Kidney (tissue), 14 donors: ENCODE measurements around the gene SLX4IP. TPM values are rescaled to one million over a fixed set of nuclear protein-coding genes. Genes with fewer than 3 reads are reported as not detected.

Experiments
- DNase-seq, 5 donors: peaks; one replicate each; pipeline ENCODE4 v3.0.0-alpha.2; 2013 to 2020
- FAIRE-seq: peaks from 2 replicates; lab custom pipeline; 2012; peaks lifted over from hg19 to GRCh38; lab: Jason Lieb, UNC
- H3K27ac ChIP-seq, 2 donors: one replicate each; pipeline ENCODE4 v1.7.0; 2013; ENCODE audit warnings: low read depth in 2 of 2, low read length in 2 of 2, inconsistent platforms in 1 of 2
- H3K27me3 ChIP-seq: one replicate; pipeline ENCODE4 v1.7.1; 2013; ENCODE audit warnings: low read length, inconsistent platforms; ENCODE audit not compliant: control insufficient read depth, insufficient read depth
- H3K36me3 ChIP-seq, 3 donors: one replicate each; pipeline versions ENCODE4 v1.7.0 to v1.7.1; 2013; ENCODE audit warnings: low read length in 3 of 3, control low read depth in 1 of 3, inconsistent platforms in 1 of 3; ENCODE audit not compliant: insufficient read depth in 3 of 3, control insufficient read depth in 2 of 3
- H3K4me1 ChIP-seq, 3 donors: one replicate each; pipeline versions ENCODE4 v1.7.0 to v1.7.1; 2013; ENCODE audit warnings: low read length in 3 of 3, inconsistent platforms in 1 of 3, low read depth in 1 of 3; ENCODE audit not compliant: control insufficient read depth in 2 of 3, insufficient read depth in 2 of 3
- H3K4me3 ChIP-seq, 3 donors: one replicate each; pipeline versions ENCODE4 v1.7.0 to v1.8.1; 2013; ENCODE audit warnings: low read length in 3 of 3, control low read depth in 1 of 3, inconsistent platforms in 1 of 3
- H3K9ac ChIP-seq, 3 donors: one replicate each; pipeline versions ENCODE4 v1.7.0 to v1.7.1; 2013; ENCODE audit warnings: low read length in 3 of 3, control low read depth in 1 of 3, inconsistent platforms in 1 of 3
- H3K9me3 ChIP-seq, 3 donors: one replicate each; pipeline versions ENCODE4 v1.7.0 to v1.7.1; 2013; ENCODE audit warnings: low read length in 3 of 3, control low read depth in 1 of 3, inconsistent platforms in 1 of 3; ENCODE audit not compliant: control insufficient read depth in 2 of 3, insufficient read depth in 1 of 3
- intact Hi-C: fragments of 100-400 bp; cut with DNase I; formaldehyde crosslinking; loops from one replicate; pipeline ENCODE4 v1.11.1; 2022
- polyA plus RNA-seq: library from polyadenylated mRNA; stranded (reverse); fragments of 350-450 nt; fragmentation: Illumina TruSeq; extraction: RNeasy Lipid Tissue Mini Kit (QIAGEN cat#74804); gene quantifications from one replicate; pipeline ENCODE4 v1.2.3, GENCODE V29; 2014; ENCODE audit warnings: low read depth, low replicate concordance; ENCODE audit not compliant: insufficient read depth
- total RNA-seq: library from RNA; stranded (reverse); fragmentation: NEBNext Ultra II Directional; extraction: Animal tissue kit (Norgen Biotek cat#: 25700); gene quantifications from one replicate; pipeline ENCODE4 v1.2.1, GENCODE V29; 2021
- TF ChIP-seq, protein P1 (sequence below): IDR thresholded peaks from 3 replicates; pipeline ENCODE4 v1.5.1; 2012; ENCODE audit warnings: mild to moderate bottlenecking, moderate library complexity, borderline replicate concordance; ENCODE audit not compliant: insufficient read depth; ENCODE audit errors: extremely low read depth
- donor health status: control.
- donor health status: control.
- donor health status: control.
- donor health status: control.
- donor health status: control.
- donor health status: DM: yes; HTN: yes; CAD: no.
- donor health status: Normal renal cell carcinoma (clear cell type).

Gene SLX4IP
- total and polyA plus RNA-seq, 2 donors from 2014 or later = 2.6 to 7.6 TPM

- TF ChIP-seq, protein P1, sequence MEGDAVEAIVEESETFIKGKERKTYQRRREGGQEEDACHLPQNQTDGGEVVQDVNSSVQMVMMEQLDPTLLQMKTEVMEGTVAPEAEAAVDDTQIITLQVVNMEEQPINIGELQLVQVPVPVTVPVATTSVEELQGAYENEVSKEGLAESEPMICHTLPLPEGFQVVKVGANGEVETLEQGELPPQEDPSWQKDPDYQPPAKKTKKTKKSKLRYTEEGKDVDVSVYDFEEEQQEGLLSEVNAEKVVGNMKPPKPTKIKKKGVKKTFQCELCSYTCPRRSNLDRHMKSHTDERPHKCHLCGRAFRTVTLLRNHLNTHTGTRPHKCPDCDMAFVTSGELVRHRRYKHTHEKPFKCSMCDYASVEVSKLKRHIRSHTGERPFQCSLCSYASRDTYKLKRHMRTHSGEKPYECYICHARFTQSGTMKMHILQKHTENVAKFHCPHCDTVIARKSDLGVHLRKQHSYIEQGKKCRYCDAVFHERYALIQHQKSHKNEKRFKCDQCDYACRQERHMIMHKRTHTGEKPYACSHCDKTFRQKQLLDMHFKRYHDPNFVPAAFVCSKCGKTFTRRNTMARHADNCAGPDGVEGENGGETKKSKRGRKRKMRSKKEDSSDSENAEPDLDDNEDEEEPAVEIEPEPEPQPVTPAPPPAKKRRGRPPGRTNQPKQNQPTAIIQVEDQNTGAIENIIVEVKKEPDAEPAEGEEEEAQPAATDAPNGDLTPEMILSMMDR = no peak
- FAIRE-seq = no peak
- no peaks in the 10 kb centered on the region for H3K36me3 ChIP-seq
- no peak overlapping the region for H3K4me3 ChIP-seq
- H3K27ac ChIP-seq = no peak overlapping the region
- no peaks in the 10 kb centered on the region for H3K9me3 ChIP-seq
- no peaks in the 10 kb centered on the region for H3K27me3 ChIP-seq
- intact Hi-C loops = no loop called here
- H3K4me1 ChIP-seq = no peaks in the 10 kb centered on the region
- DNase-seq = no peak
- H3K9ac ChIP-seq = no peak overlapping the region
These were observed 141.4 kb downstream of the SLX4IP start for GRCh38 chr20:10576411-10577090.

GRCh38 chr20:10577648-10578047, 142.5 kb downstream of the SLX4IP start:
- TF ChIP-seq, protein P1 = no peak
- no peaks in the 10 kb centered on the region for H3K36me3 ChIP-seq
- no peak overlapping the region for H3K27ac ChIP-seq
- no peak for FAIRE-seq
- H3K9me3 ChIP-seq = no peaks in the 10 kb centered on the region
- no peaks in the 10 kb centered on the region for H3K27me3 ChIP-seq
- H3K9ac ChIP-seq = no peak overlapping the region
- no peak for DNase-seq
- no peak overlapping the region for H3K4me3 ChIP-seq
- no peaks in the 10 kb centered on the region for H3K4me1 ChIP-seq
- intact Hi-C loops = no loop called here

- H3K27ac ChIP-seq = no peak overlapping the region
- no peak overlapping the region for H3K9ac ChIP-seq
- H3K9me3 ChIP-seq = no peaks in the 10 kb centered on the region
- H3K36me3 ChIP-seq = no peaks in the 10 kb centered on the region
- DNase-seq (no peak), FAIRE-seq (no peak)
- TF ChIP-seq, protein P1 = no peak
- no peaks in the 10 kb centered on the region for H3K27me3 ChIP-seq
- no peak overlapping the region for H3K4me3 ChIP-seq
- H3K4me1 ChIP-seq = no peaks in the 10 kb centered on the region
- intact Hi-C loops = no loop called here
These were observed 143.5 kb downstream of the SLX4IP start for GRCh38 chr20:10578607-10579006.
